Ectodermal cell (in vitro differentiated cells): ENCODE measurements around the gene HOXA3.

Experiments
- H3K27ac ChIP-seq: 2 replicates; pipeline ENCODE4 v1.7.0; 2013; ENCODE audit warnings: mild to moderate bottlenecking, low read depth, low read length; ENCODE audit not compliant: insufficient read depth, poor library complexity, severe bottlenecking
- H3K27me3 ChIP-seq: 2 replicates; pipeline ENCODE4 v1.7.0; 2013; ENCODE audit warnings: mild to moderate bottlenecking, low read length; ENCODE audit not compliant: insufficient read depth, control insufficient read depth, poor library complexity, severe bottlenecking
- H3K36me3 ChIP-seq: one replicate; pipeline ENCODE4 v1.7.0; 2013; ENCODE audit warnings: low read length; ENCODE audit not compliant: control insufficient read depth, insufficient read depth
- H3K4me1 ChIP-seq: one replicate; pipeline ENCODE4 v1.7.0; 2013; ENCODE audit warnings: low read length; ENCODE audit not compliant: control insufficient read depth, insufficient read depth
- H3K4me3 ChIP-seq: 2 replicates; pipeline ENCODE4 v1.7.0; 2013; ENCODE audit warnings: low read depth, low read length, control low read depth; ENCODE audit not compliant: insufficient read depth
- H3K9me3 ChIP-seq: 2 replicates; pipeline ENCODE4 v1.7.0; 2013; ENCODE audit warnings: mild to moderate bottlenecking, low read length, moderate library complexity; ENCODE audit not compliant: control insufficient read depth
- WGBS, 2 experiments: methylation state at CpG; one replicate each; pipeline ENCODE4 v1.1.7; 2013; ENCODE audit warnings: missing lambda C conversion rate in 2 of 2; 5-methylcytosine and 5-hydroxymethylcytosine counted together

Gene HOXA3

GRCh38 chr7:27097686-27098577, 54.5 kb downstream of the HOXA3 start:
- peak overlapping the region; percentile 55 for H3K27ac ChIP-seq
- no peaks in the 10 kb centered on the region for H3K36me3 ChIP-seq
- H3K4me1 ChIP-seq, result peaks cover 5% of the 10 kb centered on the region
- 1 to 2% methylated on average over 34 to 35 of the region's 35 CpGs for WGBS, 2 experiments
- H3K9me3 ChIP-seq, result no peaks in the 10 kb centered on the region
- H3K27me3 ChIP-seq, result peaks cover 100% of the 10 kb centered on the region
- peak overlapping the region; percentile 57 for H3K4me3 ChIP-seq

GRCh38 chr7:27096768-27097514, 55.4 kb downstream of the HOXA3 start:
- Histone ChIP-seq H3K27me3 (peaks cover 100% of the 10 kb centered on the region), H3K27ac (no peak overlapping the region)
- 0 to 1% methylated on average over 39 to 41 of the region's 41 CpGs for WGBS, 2 experiments

GRCh38 chr7:27095897-27096767, 56.3 kb downstream of the HOXA3 start, which contains the start of gene HOXA1:
TSS of gene HOXA1 (minus strand) at chr7:27096000. CDS start at chr7:27095912, 88 bp downstream.
- 0 to 1% methylated on average over 68 of the region's 68 CpGs for WGBS, 2 experiments
- H3K9me3 ChIP-seq, result no peaks in the 10 kb centered on the region
- H3K27me3 ChIP-seq, result peaks cover 100% of the 10 kb centered on the region
- H3K36me3 ChIP-seq, result no peaks in the 10 kb centered on the region
- H3K4me1 ChIP-seq, result peaks cover 5% of the 10 kb centered on the region
- H3K4me3 ChIP-seq, result peak within 1 kb of the TSS; percentile 57
- H3K27ac ChIP-seq, result no peak within 1 kb of the TSS

More at GRCh38 chr7:27096768-27097514, 55.4 kb downstream of the HOXA3 start:
- Histone ChIP-seq H3K4me3 (peak overlapping the region; percentile 57), H3K4me1 (peaks cover 5% of the 10 kb centered on the region), H3K36me3 (no peaks in the 10 kb centered on the region), H3K9me3 (no peaks in the 10 kb centered on the region)

- Histone ChIP-seq H3K36me3 (no peaks in the 10 kb centered on the region), H3K27me3 (peaks cover 100% of the 10 kb centered on the region), H3K4me3 (peak overlapping the region; percentile 57), H3K27ac (no peak overlapping the region), H3K9me3 (no peaks in the 10 kb centered on the region), H3K4me1 (peaks cover 5% of the 10 kb centered on the region)
- 4 to 5% methylated on average over 33 of the region's 33 CpGs for WGBS, 2 experiments
Observed at GRCh38 chr7:27095050-27095896, 57.1 kb downstream of the HOXA3 start.

GRCh38 chr7:27094304-27095049, 57.9 kb downstream of the HOXA3 start:
- H3K27ac ChIP-seq, result no peak overlapping the region
- H3K27me3 ChIP-seq, result peaks cover 100% of the 10 kb centered on the region
- 8 to 9% methylated on average over 29 of the region's 29 CpGs for WGBS, 2 experiments
- H3K4me3 ChIP-seq, result no peak overlapping the region
- H3K36me3 ChIP-seq, result no peaks in the 10 kb centered on the region
- H3K4me1 ChIP-seq, result no peaks in the 10 kb centered on the region
- no peaks in the 10 kb centered on the region for H3K9me3 ChIP-seq

GRCh38 chr7:27093184-27093895, 59.0 kb downstream of the HOXA3 start:
- Histone ChIP-seq H3K4me3 (no peak overlapping the region), H3K27ac (no peak overlapping the region), H3K27me3 (peaks cover 100% of the 10 kb centered on the region), H3K36me3 (no peaks in the 10 kb centered on the region), H3K9me3 (no peaks in the 10 kb centered on the region), H3K4me1 (no peaks in the 10 kb centered on the region)
- WGBS, 2 experiments, result 43 to 46% methylated on average over 5 to 6 of the region's 6 CpGs

GRCh38 chr7:27092819-27093110, 59.6 kb downstream of the HOXA3 start:
- H3K27ac ChIP-seq, result no peak overlapping the region
- H3K27me3 ChIP-seq, result peaks cover 98% of the 10 kb centered on the region
- H3K4me3 ChIP-seq, result no peak overlapping the region
- no peaks in the 10 kb centered on the region for H3K9me3 ChIP-seq
- H3K36me3 ChIP-seq, result no peaks in the 10 kb centered on the region
- WGBS, 2 experiments, result 56 to 58% methylated on average over 1 of the region's 1 CpG
- no peaks in the 10 kb centered on the region for H3K4me1 ChIP-seq

- H3K36me3 ChIP-seq, result no peaks in the 10 kb centered on the region
- peaks cover 92% of the 10 kb centered on the region for H3K27me3 ChIP-seq
- no peaks in the 10 kb centered on the region for H3K9me3 ChIP-seq
- no peaks in the 10 kb centered on the region for H3K4me1 ChIP-seq
- no peak overlapping the region for H3K27ac ChIP-seq
- no peak overlapping the region for H3K4me3 ChIP-seq
- 13% methylated on average over 9 of the region's 9 CpGs for WGBS, 2 experiments
Observed at GRCh38 chr7:27091941-27092818, 60.2 kb downstream of the HOXA3 start.
